ENCODE results near the gene XKR7. TPM values are rescaled to one million over a fixed set of nuclear protein-coding genes. Genes with fewer than 3 reads are reported as not detected.

XKR7 gene
- total and polyA plus RNA-seq, 2 donors (not counting 3 experiments of a cell fraction or from before 2014, with no cell fraction given): 0.04 TPM; not detected in 1

- BruUV-seq (replicated peaks): no TSS peak
- no peak overlapping the region for H3K27ac ChIP-seq (ENCODE audit: insufficient read depth, low read depth, low read length)
- dilution Hi-C loops (cut with MboI; ENCODE audit: extremely low pct_ligation_motif_present, low sequenced_read_pairs) (no loop called here), intact Hi-C loops (cut with micrococcal nuclease) (no loop called here)
- DNase-seq (ENCODE audit: low read depth, low spot score): no peak
- H4K20me1 ChIP-seq (replicated peaks; ENCODE audit: control insufficient read depth, extremely low read depth, insufficient read depth, low read length): no peaks in the 10 kb centered on the region
- H3K4me1 ChIP-seq (ENCODE audit: control insufficient read depth, extremely low read depth, insufficient read depth, low read length): peaks cover 4% of the 10 kb centered on the region
- H3K79me2 ChIP-seq (ENCODE audit: control insufficient read depth, insufficient read depth, low read length): no peaks in the 10 kb centered on the region
- H3K4me3 ChIP-seq (replicated peaks in 1 of 3; ENCODE audit: insufficient read depth in 1 of 3, low read depth in 1 of 3, low read length in 3 of 3): no peak overlapping the region
- H2AFZ ChIP-seq (ENCODE audit: low read depth, low read length): no peak overlapping the region
- no peaks in the 10 kb centered on the region for H3K36me3 ChIP-seq (ENCODE audit: control insufficient read depth in 2 of 2, extremely low read depth in 1 of 2, insufficient read depth in 2 of 2, low read length in 2 of 2)
- POLR2A ChIA-PET: no interaction called here
- H3K9ac ChIP-seq (replicated peaks; ENCODE audit: extremely low read depth, insufficient read depth, low read length): no peak overlapping the region
- no peak for FAIRE-seq
- peaks cover 45 to 49% of the 10 kb centered on the region in 2 experiments for H3K27me3 ChIP-seq (ENCODE audit: control insufficient read depth in 2 of 2, insufficient read depth in 2 of 2, low read length in 2 of 2)
- H3K4me2 ChIP-seq (ENCODE audit: insufficient read depth, low read length): no peak overlapping the region
- no peak for TF ChIP-seq FOS (IDR thresholded peaks at IDR 0.05; ENCODE audit: borderline replicate concordance, insufficient read depth, low read length)
- TF ChIP-seq MYC (IDR thresholded peaks at IDR 0.05; ENCODE audit: low read depth, low read length): no peak
- no peak for TF ChIP-seq GATA2 (IDR thresholded peaks at IDR 0.05; ENCODE audit: insufficient read depth, insufficient read length, low read depth, low read length)
- no peak for TF ChIP-seq POLR2A (IDR thresholded peaks at IDR 0.05; ENCODE audit: low read depth, low read length)
- TF ChIP-seq EZH2 (IDR thresholded peaks at IDR 0.05; ENCODE audit: borderline replicate concordance, low read depth, low read length, severe bottlenecking): no peak
- no peak for TF ChIP-seq JUN (IDR thresholded peaks at IDR 0.05; ENCODE audit: borderline replicate concordance, insufficient read depth, insufficient read length, low read depth)
- TF ChIP-seq CTCF (IDR thresholded peaks at IDR 0.05; ENCODE audit: extremely low read depth in 1 of 2, insufficient read depth in 1 of 2, low read depth in 1 of 2, low read length in 2 of 2): no peak
- TF ChIP-seq MAX (IDR thresholded peaks at IDR 0.05; ENCODE audit: insufficient read depth, insufficient read length): no peak
- no peak for TF ChIP-seq POLR2AphosphoS5 (IDR thresholded peaks at IDR 0.05; ENCODE audit: insufficient read depth, low read depth, low read length)
- CTCF ChIA-PET: no interaction called here
- no peaks in the 10 kb centered on the region for H3K9me1 ChIP-seq (replicated peaks; ENCODE audit: control insufficient read depth, extremely low read depth, insufficient read depth, low read length)
- no peaks in the 10 kb centered on the region for H3K9me3 ChIP-seq (replicated peaks; ENCODE audit: control insufficient read depth, insufficient read depth, low read length)
Measured at GRCh38 chr20:32050324-32050841, 82.4 kb downstream of the XKR7 start.
